Skeletal muscle satellite cell (primary cell): ENCODE results near the gene SLC25A19.

ENCODE experiments used
- H3K27me3 ChIP-seq: 2 replicates; pipeline ENCODE4 v1.7.0; 2013; ENCODE audit warnings: low read length; ENCODE audit not compliant: control insufficient read depth, insufficient read depth
- H3K36me3 ChIP-seq: 2 replicates; pipeline ENCODE4 v1.7.0; 2013; ENCODE audit warnings: mild to moderate bottlenecking, control low read depth, low read length; ENCODE audit not compliant: insufficient read depth
- H3K4me1 ChIP-seq: 2 replicates; pipeline ENCODE4 v1.7.0; 2013; ENCODE audit warnings: low read length; ENCODE audit not compliant: control insufficient read depth, insufficient read depth
- H3K4me2 ChIP-seq: 2 replicates; pipeline ENCODE4 v1.7.0; 2013; ENCODE audit warnings: mild to moderate bottlenecking, low read length
- H3K4me3 ChIP-seq: 2 replicates; pipeline ENCODE4 v1.7.0; 2013; ENCODE audit warnings: low read length
- H3K9ac ChIP-seq: 2 replicates; pipeline ENCODE4 v1.7.0; 2013; ENCODE audit warnings: mild to moderate bottlenecking, low read depth, low read length, moderate library complexity
- H3K9me3 ChIP-seq: replicated peaks from 2 replicates; pipeline ENCODE4 v1.7.0; 2013; ENCODE audit warnings: mild to moderate bottlenecking, control low read depth, low read length

The SLC25A19 gene

GRCh38 chr17:75237100-75238014 is 51.9 kb downstream of the SLC25A19 start:
- Histone ChIP-seq H3K4me2 (no peak overlapping the region), H3K27me3 (no peaks in the 10 kb centered on the region), H3K4me3 (no peak overlapping the region), H3K9ac (no peak overlapping the region), H3K36me3 (peaks cover 81% of the 10 kb centered on the region), H3K4me1 (peaks cover 17% of the 10 kb centered on the region), H3K9me3 (no peaks in the 10 kb centered on the region)

- Histone ChIP-seq H3K9ac (no peak overlapping the region), H3K36me3 (peaks cover 75% of the 10 kb centered on the region), H3K27me3 (no peaks in the 10 kb centered on the region), H3K9me3 (no peaks in the 10 kb centered on the region), H3K4me3 (no peak overlapping the region), H3K4me2 (no peak overlapping the region), H3K4me1 (no peaks in the 10 kb centered on the region)
These were observed 56.4 kb downstream of the SLC25A19 start for GRCh38 chr17:75232786-75233185.

- Histone ChIP-seq H3K9ac (no peak overlapping the region), H3K36me3 (peaks cover 70% of the 10 kb centered on the region), H3K4me2 (no peak overlapping the region), H3K4me1 (no peaks in the 10 kb centered on the region), H3K27me3 (no peaks in the 10 kb centered on the region), H3K4me3 (no peak overlapping the region), H3K9me3 (no peaks in the 10 kb centered on the region)
These were observed 57.3 kb downstream of the SLC25A19 start for GRCh38 chr17:75231741-75232464.

GRCh38 chr17:75231071-75231470 is 58.2 kb downstream of the SLC25A19 start:
- H3K9me3 ChIP-seq = no peaks in the 10 kb centered on the region
- no peaks in the 10 kb centered on the region for H3K4me1 ChIP-seq
- no peak overlapping the region for H3K4me2 ChIP-seq
- H3K27me3 ChIP-seq = no peaks in the 10 kb centered on the region
- no peak overlapping the region for H3K4me3 ChIP-seq
- no peak overlapping the region for H3K9ac ChIP-seq
- H3K36me3 ChIP-seq = peaks cover 70% of the 10 kb centered on the region

- no peaks in the 10 kb centered on the region for H3K9me3 ChIP-seq
- H3K4me1 ChIP-seq = no peaks in the 10 kb centered on the region
- H3K36me3 ChIP-seq = peaks cover 69% of the 10 kb centered on the region
- no peak overlapping the region for H3K4me2 ChIP-seq
- no peak overlapping the region for H3K4me3 ChIP-seq
- no peak overlapping the region for H3K9ac ChIP-seq
- no peaks in the 10 kb centered on the region for H3K27me3 ChIP-seq
These were observed 60.4 kb downstream of the SLC25A19 start for GRCh38 chr17:75228847-75229246.

GRCh38 chr17:75228305-75228704 is 60.9 kb downstream of the SLC25A19 start:
- Histone ChIP-seq H3K9ac (no peak overlapping the region), H3K27me3 (no peaks in the 10 kb centered on the region), H3K4me2 (no peak overlapping the region), H3K9me3 (no peaks in the 10 kb centered on the region), H3K4me3 (no peak overlapping the region), H3K36me3 (peaks cover 69% of the 10 kb centered on the region), H3K4me1 (no peaks in the 10 kb centered on the region)

GRCh38 chr17:75227729-75228128 is 61.5 kb downstream of the SLC25A19 start:
- no peaks in the 10 kb centered on the region for H3K9me3 ChIP-seq
- peaks cover 64% of the 10 kb centered on the region for H3K36me3 ChIP-seq
- H3K9ac ChIP-seq = no peak overlapping the region
- no peaks in the 10 kb centered on the region for H3K27me3 ChIP-seq
- no peaks in the 10 kb centered on the region for H3K4me1 ChIP-seq
- H3K4me2 ChIP-seq = no peak overlapping the region
- H3K4me3 ChIP-seq = no peak overlapping the region

- peaks cover 50% of the 10 kb centered on the region for H3K36me3 ChIP-seq
- H3K4me3 ChIP-seq = no peak overlapping the region
- H3K9me3 ChIP-seq = no peaks in the 10 kb centered on the region
- H3K9ac ChIP-seq = no peak overlapping the region
- H3K27me3 ChIP-seq = no peaks in the 10 kb centered on the region
- H3K4me2 ChIP-seq = no peak overlapping the region
- no peaks in the 10 kb centered on the region for H3K4me1 ChIP-seq
These were observed 64.2 kb downstream of the SLC25A19 start for GRCh38 chr17:75225016-75225415.
